ENCODE data around the gene NR5A2.

Gene NR5A2

GRCh38 chr1:199983531-199983930, 44.0 kb upstream of the NR5A2 start:
- Histone ChIP-seq H3K9ac (no peak overlapping the region), H3K4me1 (no peaks in the 10 kb centered on the region)

GRCh38 chr1:199995096-199995685, 32.3 kb upstream of the NR5A2 start:
- no peak overlapping the region for H3K9ac ChIP-seq
- H3K4me3 ChIP-seq (ENCODE audit: low read depth, low read length): no peak overlapping the region
- H3K36me3 ChIP-seq (ENCODE audit: control insufficient read depth, insufficient read depth, low read length): no peaks in the 10 kb centered on the region
- no peak overlapping the region for H3K4me2 ChIP-seq (ENCODE audit: low read length)
- H3K27ac ChIP-seq: no peak overlapping the region
- no peaks in the 10 kb centered on the region for H3K9me3 ChIP-seq (ENCODE audit: control insufficient read depth, low read length)
- no peak overlapping the region for H2AFZ ChIP-seq
- no peaks in the 10 kb centered on the region for H3K27me3 ChIP-seq (ENCODE audit: control insufficient read depth, insufficient read depth, low read length)
- TF ChIP-seq, protein P1, sequence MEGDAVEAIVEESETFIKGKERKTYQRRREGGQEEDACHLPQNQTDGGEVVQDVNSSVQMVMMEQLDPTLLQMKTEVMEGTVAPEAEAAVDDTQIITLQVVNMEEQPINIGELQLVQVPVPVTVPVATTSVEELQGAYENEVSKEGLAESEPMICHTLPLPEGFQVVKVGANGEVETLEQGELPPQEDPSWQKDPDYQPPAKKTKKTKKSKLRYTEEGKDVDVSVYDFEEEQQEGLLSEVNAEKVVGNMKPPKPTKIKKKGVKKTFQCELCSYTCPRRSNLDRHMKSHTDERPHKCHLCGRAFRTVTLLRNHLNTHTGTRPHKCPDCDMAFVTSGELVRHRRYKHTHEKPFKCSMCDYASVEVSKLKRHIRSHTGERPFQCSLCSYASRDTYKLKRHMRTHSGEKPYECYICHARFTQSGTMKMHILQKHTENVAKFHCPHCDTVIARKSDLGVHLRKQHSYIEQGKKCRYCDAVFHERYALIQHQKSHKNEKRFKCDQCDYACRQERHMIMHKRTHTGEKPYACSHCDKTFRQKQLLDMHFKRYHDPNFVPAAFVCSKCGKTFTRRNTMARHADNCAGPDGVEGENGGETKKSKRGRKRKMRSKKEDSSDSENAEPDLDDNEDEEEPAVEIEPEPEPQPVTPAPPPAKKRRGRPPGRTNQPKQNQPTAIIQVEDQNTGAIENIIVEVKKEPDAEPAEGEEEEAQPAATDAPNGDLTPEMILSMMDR (IDR thresholded peaks at IDR 0.05): no peak
- no peaks in the 10 kb centered on the region for H3K79me2 ChIP-seq
- no peaks in the 10 kb centered on the region for H3K4me1 ChIP-seq

More at GRCh38 chr1:199983531-199983930, 44.0 kb upstream of the NR5A2 start:
- TF ChIP-seq, protein P1 (IDR thresholded peaks at IDR 0.05): no peak
- Histone ChIP-seq H3K4me2 (ENCODE audit: low read length) (no peak overlapping the region), H2AFZ (no peak overlapping the region), H3K27ac (no peak overlapping the region), H3K9me3 (ENCODE audit: control insufficient read depth, low read length) (no peaks in the 10 kb centered on the region), H3K79me2 (no peaks in the 10 kb centered on the region), H3K27me3 (ENCODE audit: control insufficient read depth, insufficient read depth, low read length) (no peaks in the 10 kb centered on the region), H3K36me3 (ENCODE audit: control insufficient read depth, insufficient read depth, low read length) (no peaks in the 10 kb centered on the region), H3K4me3 (ENCODE audit: low read depth, low read length) (no peak overlapping the region)

GRCh38 chr1:200005165-200005564, 22.3 kb upstream of the NR5A2 start:
- Histone ChIP-seq H3K36me3 (ENCODE audit: control insufficient read depth, insufficient read depth, low read length) (no peaks in the 10 kb centered on the region), H3K9ac (no peak overlapping the region), H3K4me3 (ENCODE audit: low read depth, low read length) (no peak overlapping the region), H3K9me3 (ENCODE audit: control insufficient read depth, low read length) (no peaks in the 10 kb centered on the region), H3K27me3 (ENCODE audit: control insufficient read depth, insufficient read depth, low read length) (no peaks in the 10 kb centered on the region), H3K4me2 (ENCODE audit: low read length) (no peak overlapping the region), H2AFZ (no peak overlapping the region), H3K79me2 (no peaks in the 10 kb centered on the region), H3K27ac (no peak overlapping the region), H3K4me1 (no peaks in the 10 kb centered on the region)
- TF ChIP-seq, protein P1 (IDR thresholded peaks at IDR 0.05): no peak

GRCh38 chr1:200006711-200007110, 20.8 kb upstream of the NR5A2 start:
- TF ChIP-seq, protein P1 (IDR thresholded peaks at IDR 0.05): no peak
- no peak overlapping the region for H3K4me3 ChIP-seq (ENCODE audit: low read depth, low read length)
- H3K4me1 ChIP-seq: no peaks in the 10 kb centered on the region
- H3K79me2 ChIP-seq: no peaks in the 10 kb centered on the region
- no peaks in the 10 kb centered on the region for H3K27me3 ChIP-seq (ENCODE audit: control insufficient read depth, insufficient read depth, low read length)
- no peak overlapping the region for H3K9ac ChIP-seq
- H3K27ac ChIP-seq: no peak overlapping the region
- no peak overlapping the region for H2AFZ ChIP-seq
- no peaks in the 10 kb centered on the region for H3K36me3 ChIP-seq (ENCODE audit: control insufficient read depth, insufficient read depth, low read length)
- no peak overlapping the region for H3K4me2 ChIP-seq (ENCODE audit: low read length)
- no peaks in the 10 kb centered on the region for H3K9me3 ChIP-seq (ENCODE audit: control insufficient read depth, low read length)

DNA sequence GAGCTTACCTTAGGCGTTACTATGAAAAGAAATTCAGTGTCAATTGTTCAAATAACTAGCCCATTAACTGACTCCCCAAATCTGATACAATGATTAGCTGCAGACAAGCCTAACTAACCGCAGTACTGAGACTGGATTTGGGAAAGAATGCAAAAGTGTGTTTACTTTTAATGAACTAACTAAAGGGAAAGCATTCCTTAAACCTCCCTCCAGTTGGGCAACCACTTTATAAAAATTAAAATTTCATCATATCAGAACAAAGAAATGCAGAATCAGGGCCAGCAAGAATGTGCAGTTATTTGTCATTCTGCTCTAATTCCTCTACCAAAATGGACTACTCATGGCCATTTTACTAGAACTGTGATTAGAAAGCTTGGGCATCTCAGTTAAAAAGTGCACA, 11.7 kb upstream of the NR5A2 start:
- TF ChIP-seq, protein P1 (IDR thresholded peaks at IDR 0.05): no peak
- no peak overlapping the region for H3K27ac ChIP-seq
- no peak overlapping the region for H3K4me2 ChIP-seq (ENCODE audit: low read length)
- no peaks in the 10 kb centered on the region for H3K36me3 ChIP-seq (ENCODE audit: control insufficient read depth, insufficient read depth, low read length)
- no peaks in the 10 kb centered on the region for H3K79me2 ChIP-seq
- no peaks in the 10 kb centered on the region for H3K9me3 ChIP-seq (ENCODE audit: control insufficient read depth, low read length)
- no peaks in the 10 kb centered on the region for H3K4me1 ChIP-seq
- H2AFZ ChIP-seq: no peak overlapping the region
- no peak overlapping the region for H3K9ac ChIP-seq
- no peaks in the 10 kb centered on the region for H3K27me3 ChIP-seq (ENCODE audit: control insufficient read depth, insufficient read depth, low read length)
- no peak overlapping the region for H3K4me3 ChIP-seq (ENCODE audit: low read depth, low read length)

All from parathyroid adenoma (tissue), 2 donors.